GM21367 (cell line): Measurements from ENCODE around the gene MRTFA.
"Not testable (repeated sequence)": the region's sequence is repeated elsewhere in the genome, so short reads cannot be mapped to it uniquely, and the experiment has no call there.

Experiments used
- ATAC-seq: cut with Tn5 transposase; IDR thresholded peaks from one replicate; pipeline ENCODE4 v1.9.1; 2021; ENCODE audit not compliant: unreplicated experiment

The MRTFA gene

DNA sequence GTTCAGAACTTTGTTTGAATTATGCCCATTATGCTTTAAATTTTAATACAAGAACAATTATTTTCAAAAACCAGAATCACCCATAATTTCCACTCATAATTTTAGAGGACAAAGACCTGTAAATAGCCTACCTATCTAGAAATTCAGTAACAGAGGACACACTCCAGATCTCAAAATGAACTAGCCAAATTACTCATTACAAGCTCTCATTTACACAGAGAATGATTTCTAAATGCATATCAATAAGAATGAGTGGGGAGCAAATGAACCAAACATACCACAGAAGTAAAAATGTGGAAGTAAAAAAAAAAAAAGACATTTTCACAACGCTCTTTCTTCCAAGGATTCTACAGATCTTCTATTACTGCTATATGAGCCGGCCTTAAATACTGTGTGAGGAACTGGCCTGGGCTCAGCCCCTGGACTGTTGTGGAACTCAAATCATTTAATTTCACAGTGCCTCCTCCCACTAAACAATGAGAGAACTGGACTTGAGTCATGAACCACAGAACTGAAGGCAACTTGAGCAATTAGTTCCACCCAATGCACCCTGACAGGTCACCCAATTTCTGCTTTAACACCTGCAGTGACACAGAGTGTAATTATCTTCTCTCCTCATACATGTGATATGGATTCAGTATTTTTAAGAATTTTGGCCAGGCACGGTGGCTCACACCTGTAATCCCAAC, 8.0 kb downstream of the MRTFA start:
- no peak for ATAC-seq

DNA sequence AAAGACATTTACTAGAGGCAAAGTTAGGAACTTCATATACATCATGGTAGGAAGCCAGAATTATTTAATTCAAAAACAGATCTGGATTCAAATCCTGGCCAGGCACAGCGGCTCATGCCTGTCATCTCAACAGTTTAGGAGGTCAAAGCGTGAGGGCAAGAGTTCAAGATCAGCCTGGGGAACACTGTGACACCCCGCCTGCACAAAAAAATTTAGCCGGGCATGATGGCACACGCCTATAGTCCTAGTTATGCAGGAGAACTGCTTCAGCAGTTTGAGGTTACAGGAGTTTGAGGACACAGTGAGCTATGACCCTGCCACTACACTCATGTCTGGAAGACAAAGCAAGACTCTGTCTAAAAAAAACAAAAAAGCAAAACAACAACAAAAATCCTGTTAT, 8.9 kb downstream of the MRTFA start:
- no peak for ATAC-seq

- no peak for ATAC-seq
Measured at GRCh38 chr22:40626851-40627250, 9.7 kb downstream of the MRTFA start.

DNA sequence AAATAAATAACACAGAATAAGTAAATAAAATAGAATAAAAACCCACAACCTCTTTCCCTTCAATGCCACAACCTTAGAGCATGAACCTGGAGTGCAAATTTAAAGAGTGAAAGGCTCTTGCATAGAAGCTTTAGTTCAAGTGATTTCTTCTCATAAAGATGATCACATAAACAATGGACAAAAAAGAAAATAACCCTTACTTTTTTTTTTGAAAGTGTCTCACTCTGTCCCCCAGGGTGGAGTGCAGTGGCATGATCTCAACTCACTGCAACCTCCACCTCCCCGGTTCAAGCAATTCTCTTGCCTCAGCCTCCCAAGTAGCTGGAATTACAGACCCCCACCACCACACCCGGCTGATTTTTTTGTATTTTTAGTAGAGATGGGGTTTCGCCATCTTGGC, 10.7 kb downstream of the MRTFA start:
- ATAC-seq: not testable (repeated sequence)

DNA sequence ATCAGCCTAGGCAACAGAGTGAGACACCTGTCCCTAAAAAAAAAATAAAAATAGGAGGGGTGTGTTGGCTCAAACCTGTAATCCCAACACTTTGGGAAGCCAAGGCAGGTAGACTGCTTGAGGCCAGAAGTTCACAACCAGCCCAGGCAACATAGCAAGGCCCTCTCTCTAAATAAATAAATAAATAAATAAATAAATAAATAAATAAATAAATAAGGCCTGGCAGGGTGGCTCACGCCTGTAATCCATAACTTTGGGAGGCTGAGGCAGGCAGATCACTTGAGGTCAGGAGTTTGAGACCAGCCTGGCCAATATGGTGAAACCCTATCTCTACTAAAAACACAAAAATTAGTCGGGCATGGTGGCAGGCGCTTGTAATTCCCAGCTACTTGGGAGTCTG, 11.2 kb downstream of the MRTFA start:
- ATAC-seq: not testable (repeated sequence)

- ATAC-seq: no peak
Measured at GRCh38 chr22:40624770-40625169, 11.7 kb downstream of the MRTFA start.

- ATAC-seq: no peak
Measured at GRCh38 chr22:40621309-40622151, 15.0 kb downstream of the MRTFA start.

DNA sequence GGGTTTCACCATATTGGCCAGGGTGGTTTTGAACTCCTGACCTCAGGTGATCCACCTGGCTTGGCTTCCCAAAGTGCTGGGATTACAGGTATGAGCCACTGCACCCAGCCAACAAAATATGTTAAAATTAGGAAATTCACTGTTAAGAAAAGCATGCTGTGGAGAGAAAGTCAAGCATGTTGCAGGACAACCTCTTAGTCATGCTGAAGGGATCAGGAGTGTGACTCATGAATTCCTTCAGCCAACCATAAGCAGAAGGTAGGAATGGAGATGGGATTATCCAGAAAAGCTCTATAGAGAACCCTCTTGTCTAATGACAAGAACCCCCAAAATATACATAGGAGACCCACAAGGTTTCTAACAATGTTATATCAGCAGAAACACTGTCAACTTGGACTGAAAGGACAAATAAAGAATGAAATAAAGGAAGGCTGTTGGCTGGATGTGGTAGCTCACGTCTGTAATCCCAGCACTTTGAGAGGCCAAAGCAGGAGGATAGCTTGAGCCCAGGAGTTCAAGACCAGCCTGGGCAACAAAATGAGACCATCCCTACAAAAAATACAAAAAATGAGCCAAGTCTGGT, 16.0 kb downstream of the MRTFA start:
- ATAC-seq: no peak

DNA sequence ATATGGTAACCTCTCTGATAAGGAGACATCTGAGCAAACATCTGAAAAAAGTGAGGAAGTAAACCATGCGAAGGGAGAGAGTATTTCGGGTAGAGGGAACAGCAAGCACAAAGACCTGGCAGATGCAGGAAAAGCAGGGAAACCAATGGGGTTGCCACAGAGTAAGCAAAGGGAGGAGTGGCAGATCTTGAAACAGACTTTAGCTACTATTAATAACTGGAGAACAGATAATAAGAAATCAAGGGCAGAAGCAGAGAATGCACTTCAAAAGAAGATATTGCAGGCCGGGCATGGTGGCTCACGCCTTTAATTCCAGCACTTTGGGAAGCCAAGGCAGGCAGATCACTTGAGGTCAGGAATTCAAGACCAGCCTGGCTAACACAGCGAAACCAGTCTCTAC, 18.1 kb downstream of the MRTFA start:
- no peak for ATAC-seq

DNA sequence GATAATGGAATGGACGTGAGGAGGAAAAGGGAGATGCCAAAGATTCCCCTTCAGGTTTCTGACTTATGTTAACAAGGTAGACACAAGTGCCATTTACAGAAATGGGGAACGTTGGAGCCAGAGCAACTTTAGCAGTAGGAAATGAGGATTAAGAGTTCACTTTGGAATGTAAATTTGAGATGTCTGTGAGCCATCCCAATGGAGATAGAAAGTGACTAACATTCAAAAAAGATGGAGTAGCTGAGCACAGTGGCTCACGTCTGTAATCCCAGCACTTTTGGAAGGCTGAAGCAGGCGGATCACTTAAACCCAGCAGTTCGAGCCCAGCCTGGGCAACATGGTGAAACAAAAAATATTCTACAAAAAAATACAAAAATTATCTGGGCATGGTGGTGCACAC, 19.9 kb downstream of the MRTFA start:
- ATAC-seq: no peak

DNA sequence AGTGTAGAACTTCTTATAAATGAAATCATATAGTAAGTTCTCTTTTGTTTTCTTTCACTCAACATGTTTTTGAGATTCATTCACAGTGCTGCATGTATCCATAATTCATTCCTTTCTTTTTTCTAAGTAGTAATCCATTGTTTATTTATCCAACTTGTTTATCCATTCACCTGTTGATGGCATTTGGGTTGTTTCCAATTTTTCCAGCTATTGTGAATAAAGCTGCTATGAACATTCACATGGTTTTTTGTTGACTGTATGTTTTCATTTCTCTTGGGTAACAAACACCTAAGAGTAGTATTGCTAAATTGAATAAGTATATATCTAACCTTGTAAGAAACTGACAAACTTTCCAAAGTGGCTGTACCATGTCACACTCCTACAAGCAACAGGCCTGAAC, 23.5 kb downstream of the MRTFA start:
- ATAC-seq: no peak

DNA sequence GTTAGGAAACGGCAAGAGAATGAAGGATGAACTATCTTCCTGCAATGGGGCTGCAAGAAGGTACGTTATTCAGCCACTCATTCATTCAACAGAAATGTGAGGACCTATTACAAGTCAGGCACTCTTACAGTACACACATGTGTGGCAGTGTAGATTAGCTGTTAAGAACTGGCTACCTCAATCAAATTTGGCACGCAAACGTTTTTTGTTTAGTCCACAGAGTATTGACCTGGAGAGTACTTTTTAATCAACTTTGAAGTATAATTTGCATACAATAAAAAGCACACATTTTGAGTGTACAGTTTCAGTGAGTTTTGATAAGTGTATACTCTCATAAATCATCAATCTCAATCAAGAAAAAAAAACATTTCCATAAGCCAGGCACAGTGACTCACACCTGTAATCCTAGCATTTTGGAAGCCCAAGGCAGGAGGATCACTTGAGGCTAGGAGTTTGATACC, 24.2 kb downstream of the MRTFA start:
- no peak for ATAC-seq

GRCh38 chr22:40611606-40612005, 24.9 kb downstream of the MRTFA start:
- no peak for ATAC-seq

DNA sequence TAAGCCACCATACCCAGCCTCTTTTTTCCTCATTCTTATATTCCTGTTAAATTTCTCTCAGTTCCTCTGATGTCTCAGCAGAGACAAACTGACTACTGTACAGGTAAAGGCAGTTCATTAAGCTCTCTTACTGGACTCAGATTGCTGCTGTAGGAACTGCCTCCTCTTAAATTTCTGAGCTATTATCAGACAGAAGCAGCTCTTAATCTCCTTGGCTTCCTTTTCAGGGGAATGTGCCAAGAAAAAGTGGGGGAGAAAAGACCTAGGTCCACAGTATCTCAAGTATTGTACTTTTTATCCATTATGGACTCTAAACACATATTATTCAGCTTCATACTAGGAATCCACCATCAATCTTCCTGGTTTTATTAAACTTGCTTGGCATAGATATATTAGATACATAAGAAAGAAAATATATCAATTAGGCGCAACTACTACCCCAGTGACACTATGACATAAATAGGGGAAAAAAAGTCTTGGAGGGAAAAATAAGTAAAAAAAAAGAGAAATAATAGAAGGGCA, 26.1 kb downstream of the MRTFA start:
- no peak for ATAC-seq

GRCh38 chr22:40609216-40609615, 27.3 kb downstream of the MRTFA start:
- no peak for ATAC-seq

- ATAC-seq: no peak
Measured at GRCh38 chr22:40607506-40607905, 29.0 kb downstream of the MRTFA start.

- no peak for ATAC-seq
Measured at GRCh38 chr22:40606306-40606705, 30.2 kb downstream of the MRTFA start.

DNA sequence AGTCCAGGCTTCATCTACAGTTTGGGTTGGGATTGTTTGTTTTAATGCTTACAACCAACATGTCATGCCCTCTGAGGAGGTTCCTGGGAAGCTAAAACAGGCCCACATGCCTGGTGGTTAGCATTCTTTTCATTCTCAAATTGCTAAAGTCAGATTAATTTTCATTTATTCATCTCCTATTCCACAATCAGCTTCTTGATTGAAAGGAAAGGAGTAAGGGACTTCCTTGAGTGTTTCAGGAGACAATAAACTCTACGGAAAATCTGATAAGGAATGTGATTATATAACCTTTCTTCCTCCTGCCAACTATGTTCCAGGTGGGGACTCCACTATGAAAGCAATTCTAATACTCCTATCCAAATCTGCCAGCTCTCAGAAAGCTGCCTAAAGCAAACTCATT, 30.8 kb downstream of the MRTFA start:
- no peak for ATAC-seq

DNA sequence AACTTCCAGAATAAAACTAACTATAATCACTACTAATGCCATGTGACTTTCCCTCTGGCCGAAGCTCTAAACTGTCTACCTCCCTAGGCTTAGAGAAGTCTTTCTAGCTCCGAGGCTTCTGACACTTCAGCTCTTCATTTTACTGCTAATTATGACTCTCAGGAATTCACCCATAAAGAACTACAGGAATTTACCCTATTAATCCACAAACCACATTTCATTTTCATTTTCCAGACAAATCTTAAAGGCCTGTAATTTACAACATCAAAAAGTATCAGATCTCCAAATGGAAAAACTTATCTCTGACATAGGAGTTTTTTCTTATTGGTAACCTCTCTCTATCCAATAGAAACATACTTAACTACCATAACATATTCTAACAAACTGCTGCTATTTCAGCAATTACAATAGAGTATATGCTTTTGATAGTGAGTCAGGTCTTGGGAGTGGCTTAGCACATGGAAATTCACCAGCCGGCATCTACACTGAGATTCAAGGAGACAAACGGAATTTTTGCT, 33.4 kb downstream of the MRTFA start:
- ATAC-seq: no peak

DNA sequence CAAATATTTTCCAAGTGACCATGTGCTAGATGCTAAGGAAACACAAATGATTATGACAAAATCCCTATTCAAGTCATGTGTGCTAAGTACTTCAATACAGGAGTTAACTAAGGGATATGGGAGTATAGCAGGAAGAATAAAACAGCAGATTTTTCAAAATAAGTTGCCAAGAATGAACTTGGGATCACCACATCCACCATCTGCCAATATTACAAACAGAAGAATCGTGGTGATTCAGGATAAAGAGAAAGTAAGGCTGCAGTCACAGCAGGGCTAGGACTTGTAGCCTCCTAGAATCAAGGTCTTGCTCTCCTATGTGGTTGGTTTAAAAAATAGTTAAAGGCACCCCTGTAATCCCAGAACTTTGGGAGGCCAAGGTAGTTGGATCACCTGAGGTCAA, 34.3 kb downstream of the MRTFA start:
- no peak for ATAC-seq

- ATAC-seq: no peak
Measured at GRCh38 chr22:40599731-40600130, 36.8 kb downstream of the MRTFA start.

- not testable (repeated sequence) for ATAC-seq
Measured at GRCh38 chr22:40598712-40599111, 37.8 kb downstream of the MRTFA start.
